HG02981 (cell line): ENCODE measurements around the gene OR2A12.
"Not testable (repeated sequence)": the region's sequence is repeated elsewhere in the genome, so short reads cannot be mapped to it uniquely, and the experiment has no call there.

Source experiments
- ATAC-seq: cut with Tn5 transposase; IDR thresholded peaks from one replicate; pipeline ENCODE4 v1.9.1; 2021; ENCODE audit warnings: mild to moderate bottlenecking, moderate library complexity; ENCODE audit not compliant: unreplicated experiment

OR2A12 gene

GRCh38 chr7:144085978-144086377, at the start of gene OR2A12:
Gene OR2A12, plus strand, starts transcription at chr7:144086278. Its CDS starts 8,830 bp downstream, at chr7:144095108.
- no peak for ATAC-seq

GRCh38 chr7:144036302-144036885, 49.7 kb upstream of the OR2A12 start:
- ATAC-seq: no peak

- no peak for ATAC-seq
These were observed 48.6 kb upstream of the OR2A12 start for GRCh38 chr7:144037414-144038035.

- no peak for ATAC-seq
These were observed 47.2 kb upstream of the OR2A12 start for GRCh38 chr7:144038887-144039286.

GRCh38 chr7:144048648-144049047, 37.4 kb upstream of the OR2A12 start, which contains the start of gene OR2A5:
Gene OR2A5, plus strand, starts transcription at chr7:144048948. Its CDS starts 1,454 bp downstream, at chr7:144050402.
- no peak for ATAC-seq

- no peak for ATAC-seq
These were observed 36.6 kb upstream of the OR2A12 start for GRCh38 chr7:144049491-144049890.

- no peak for ATAC-seq
These were observed 36.0 kb upstream of the OR2A12 start for GRCh38 chr7:144050093-144050492.

- not testable (repeated sequence) for ATAC-seq
These were observed 35.2 kb upstream of the OR2A12 start for GRCh38 chr7:144050884-144051283.

GRCh38 chr7:144057954-144058353, 28.1 kb upstream of the OR2A12 start:
- ATAC-seq: no peak

GRCh38 chr7:144063710-144064109, 22.4 kb upstream of the OR2A12 start:
- no peak for ATAC-seq

GRCh38 chr7:144069511-144069910, 16.6 kb upstream of the OR2A12 start, which contains the start of gene OR2A25:
Gene OR2A25, plus strand, starts transcription at chr7:144069811. Its CDS starts 4,409 bp downstream, at chr7:144074220.
- ATAC-seq: no peak

- ATAC-seq: no peak
These were observed 16.1 kb upstream of the OR2A12 start for GRCh38 chr7:144069953-144070352.

- no peak for ATAC-seq
These were observed 11.7 kb upstream of the OR2A12 start for GRCh38 chr7:144074374-144074773.

- ATAC-seq: no peak
These were observed 652 bp downstream of the OR2A12 start for GRCh38 chr7:144086730-144087129.

GRCh38 chr7:144087230-144087629, 1.2 kb downstream of the OR2A12 start:
- ATAC-seq: no peak

- ATAC-seq: no peak
These were observed 4.6 kb downstream of the OR2A12 start for GRCh38 chr7:144090667-144091066.

GRCh38 chr7:144098776-144099175, 12.7 kb downstream of the OR2A12 start:
- ATAC-seq: no peak

GRCh38 chr7:144100607-144101006, 14.5 kb downstream of the OR2A12 start:
- no peak for ATAC-seq

GRCh38 chr7:144102041-144102440, 16.0 kb downstream of the OR2A12 start:
- ATAC-seq: no peak

GRCh38 chr7:144105211-144105610, 19.1 kb downstream of the OR2A12 start:
- ATAC-seq: no peak

- no peak for ATAC-seq
These were observed 23.2 kb downstream of the OR2A12 start, which contains the start of gene OR2A2 for GRCh38 chr7:144109283-144109682. Gene OR2A2, plus strand, starts transcription at chr7:144109583. Its CDS starts 0 bp downstream, at chr7:144109583.

GRCh38 chr7:144110272-144110671, 24.2 kb downstream of the OR2A12 start:
- ATAC-seq: no peak
